GM23338 (cell line): ENCODE data around the gene PAFAH2. TPM values are rescaled to one million over a fixed set of nuclear protein-coding genes. Genes with fewer than 3 reads are reported as not detected.

Experiments
- ATAC-seq: fragments of 200-7000 bp; cut with Tn5 transposase; 3 replicates; pipeline ENCODE4 v1.9.1; 2020
- DNase-seq: peaks from one replicate; pipeline ENCODE4 v3.0.0-alpha.2; 2015; ENCODE audit warnings: low spot score
- H2AFZ ChIP-seq: fragments of 200-600 bp; sonication (generic); 2 replicates; pipeline ENCODE4 v1.8.0; 2016; ENCODE audit warnings: antibody characterized with exemption, mild to moderate bottlenecking, moderate library complexity
- H3F3A ChIP-seq: fragments of 200-600 bp; sonication (generic); replicated peaks from 2 replicates; pipeline ENCODE4 v1.8.0; 2017; ENCODE audit warnings: antibody characterized with exemption, mixed run types, low read depth
- H3K27ac ChIP-seq: fragments of 200-600 bp; sonication (generic); 2 replicates; pipeline ENCODE4 v1.6.1; 2016; ENCODE audit warnings: low read depth
- H3K27me3 ChIP-seq: fragments of 200-600 bp; sonication (generic); 2 replicates; pipeline ENCODE4 v1.8.0; 2016; ENCODE audit warnings: mild to moderate bottlenecking, mixed run types, moderate library complexity; ENCODE audit not compliant: insufficient read depth
- H3K36me3 ChIP-seq: fragments of 200-600 bp; sonication (generic); 2 replicates; pipeline ENCODE4 v1.8.0; 2016; ENCODE audit warnings: mild to moderate bottlenecking; ENCODE audit not compliant: insufficient read depth
- H3K4me1 ChIP-seq: fragments of 200-600 bp; sonication (generic); 2 replicates; pipeline ENCODE4 v1.8.0; 2016; ENCODE audit warnings: mild to moderate bottlenecking, moderate library complexity; ENCODE audit not compliant: insufficient read depth
- H3K4me2 ChIP-seq: fragments of 200-600 bp; sonication (generic); 2 replicates; pipeline ENCODE4 v1.7.1; 2017; ENCODE audit warnings: mixed run types
- H3K4me3 ChIP-seq: fragments of 200-600 bp; sonication (generic); 2 replicates; pipeline ENCODE4 v1.6.1; 2016; ENCODE audit warnings: mixed run types
- H3K79me2 ChIP-seq: fragments of 200-600 bp; sonication (generic); replicated peaks from 2 replicates; pipeline ENCODE4 v1.8.0; 2017; ENCODE audit warnings: mild to moderate bottlenecking; ENCODE audit not compliant: insufficient read depth
- H3K9me2 ChIP-seq: fragments of 200-600 bp; sonication (generic); 2 replicates; pipeline ENCODE4 v1.8.0; 2017; ENCODE audit not compliant: insufficient read depth
- H4K20me1 ChIP-seq: fragments of 200-600 bp; sonication (generic); replicated peaks from 2 replicates; pipeline ENCODE4 v1.8.0; 2017; ENCODE audit warnings: mild to moderate bottlenecking; ENCODE audit not compliant: insufficient read depth
- H3K27ac Mint-ChIP-seq: 2 replicates; pipeline ENCODE4 v1.8.0; 2020; ENCODE audit warnings: inconsistent platforms, mild to moderate bottlenecking, moderate library complexity, mixed read lengths
- H3K27me3 Mint-ChIP-seq: 3 replicates; pipeline ENCODE4 v1.8.0; 2022; ENCODE audit warnings: low read depth, mild to moderate bottlenecking, moderate library complexity, mixed read lengths, inconsistent platforms; ENCODE audit not compliant: insufficient read depth, poor library complexity
- H3K36me3 Mint-ChIP-seq: 3 replicates; pipeline ENCODE4 v1.8.0; 2021; ENCODE audit warnings: low read depth, mild to moderate bottlenecking, inconsistent platforms, moderate library complexity, mixed read lengths
- H3K4me1 Mint-ChIP-seq: 3 replicates; pipeline ENCODE4 v1.8.0; 2020; ENCODE audit warnings: mild to moderate bottlenecking, inconsistent platforms, mixed read lengths
- H3K4me3 Mint-ChIP-seq: 3 replicates; pipeline ENCODE4 v1.8.0; 2021; ENCODE audit warnings: moderate library complexity, mild to moderate bottlenecking, inconsistent platforms, mixed read lengths
- H3K9me3 Mint-ChIP-seq: 3 replicates; pipeline ENCODE4 v1.8.0; 2020; ENCODE audit warnings: moderate library complexity, mild to moderate bottlenecking, inconsistent platforms, mixed read lengths
- CREB1 ChIP-seq: fragments of 250-450 bp; sonication (Bioruptor Pico); IDR thresholded peaks from 2 replicates; pipeline ENCODE4 v1.5.0; 2020; ENCODE audit warnings: low read depth, mild to moderate bottlenecking, moderate library complexity
- EZH2phosphoT487 ChIP-seq: fragments of 200-600 bp; sonication (generic); IDR thresholded peaks from one replicate; pipeline ENCODE4 v1.8.1; 2018; ENCODE audit warnings: antibody characterized with exemption; ENCODE audit not compliant: unreplicated experiment
- POLR2AphosphoS5 ChIP-seq: IDR thresholded peaks from 2 replicates; pipeline ENCODE4 v1.6.1; 2016; ENCODE audit warnings: antibody characterized with exemption, low read depth
- STAT1 ChIP-seq: IDR thresholded peaks from one replicate; pipeline ENCODE4 v1.6.1; 2016; ENCODE audit warnings: antibody characterized with exemption; ENCODE audit not compliant: unreplicated experiment
- ZNF331 ChIP-seq: fragments of 250-450 bp; sonication (Bioruptor Pico); IDR thresholded peaks from 2 replicates; pipeline ENCODE4 v1.5.0; 2020; ENCODE audit warnings: low read depth, mild to moderate bottlenecking, moderate library complexity
- polyA plus RNA-seq: library from polyadenylated mRNA; unstranded; fragments of >200 nt; fragmentation: Nextera tagmentation; extraction: Ambion mirVana; gene quantifications from 2 replicates; pipeline ENCODE4 v1.2.1, GENCODE V29; 2016
- total RNA-seq: library from RNA; depleted of rRNA; stranded (reverse); fragments of >200 nt; shearing (Covaris generic); gene quantifications from 2 replicates; pipeline ENCODE4 v1.2.3, GENCODE V29; 2014
- TF ChIP-seq, protein P1 (sequence below): fragments of 250-450 bp; sonication (Bioruptor Pico); IDR thresholded peaks from 2 replicates; pipeline ENCODE4 v1.5.0; 2020; ENCODE audit warnings: mild to moderate bottlenecking, moderate library complexity
- TF ChIP-seq, protein P2 (sequence below): IDR thresholded peaks from 2 replicates; pipeline ENCODE4 v1.6.1; 2016; ENCODE audit warnings: antibody characterized with exemption
- TF ChIP-seq, protein P3 (sequence below), 2 experiments: fragments of 200-600 bp in 1 of 2; sonication (generic) in 1 of 2; conservative IDR thresholded peaks; 2 replicates each; pipeline versions ENCODE4 v1.5.1 to v1.6.1; 2016 to 2017; ENCODE audit warnings: antibody characterized with exemption in 2 of 2, low read depth in 2 of 2, mild to moderate bottlenecking in 2 of 2, moderate library complexity in 1 of 2

Gene PAFAH2
- total and polyA plus RNA-seq, 2 experiments from 2014 or later: 5.7 to 10.3 TPM

- TF ChIP-seq, protein P1, sequence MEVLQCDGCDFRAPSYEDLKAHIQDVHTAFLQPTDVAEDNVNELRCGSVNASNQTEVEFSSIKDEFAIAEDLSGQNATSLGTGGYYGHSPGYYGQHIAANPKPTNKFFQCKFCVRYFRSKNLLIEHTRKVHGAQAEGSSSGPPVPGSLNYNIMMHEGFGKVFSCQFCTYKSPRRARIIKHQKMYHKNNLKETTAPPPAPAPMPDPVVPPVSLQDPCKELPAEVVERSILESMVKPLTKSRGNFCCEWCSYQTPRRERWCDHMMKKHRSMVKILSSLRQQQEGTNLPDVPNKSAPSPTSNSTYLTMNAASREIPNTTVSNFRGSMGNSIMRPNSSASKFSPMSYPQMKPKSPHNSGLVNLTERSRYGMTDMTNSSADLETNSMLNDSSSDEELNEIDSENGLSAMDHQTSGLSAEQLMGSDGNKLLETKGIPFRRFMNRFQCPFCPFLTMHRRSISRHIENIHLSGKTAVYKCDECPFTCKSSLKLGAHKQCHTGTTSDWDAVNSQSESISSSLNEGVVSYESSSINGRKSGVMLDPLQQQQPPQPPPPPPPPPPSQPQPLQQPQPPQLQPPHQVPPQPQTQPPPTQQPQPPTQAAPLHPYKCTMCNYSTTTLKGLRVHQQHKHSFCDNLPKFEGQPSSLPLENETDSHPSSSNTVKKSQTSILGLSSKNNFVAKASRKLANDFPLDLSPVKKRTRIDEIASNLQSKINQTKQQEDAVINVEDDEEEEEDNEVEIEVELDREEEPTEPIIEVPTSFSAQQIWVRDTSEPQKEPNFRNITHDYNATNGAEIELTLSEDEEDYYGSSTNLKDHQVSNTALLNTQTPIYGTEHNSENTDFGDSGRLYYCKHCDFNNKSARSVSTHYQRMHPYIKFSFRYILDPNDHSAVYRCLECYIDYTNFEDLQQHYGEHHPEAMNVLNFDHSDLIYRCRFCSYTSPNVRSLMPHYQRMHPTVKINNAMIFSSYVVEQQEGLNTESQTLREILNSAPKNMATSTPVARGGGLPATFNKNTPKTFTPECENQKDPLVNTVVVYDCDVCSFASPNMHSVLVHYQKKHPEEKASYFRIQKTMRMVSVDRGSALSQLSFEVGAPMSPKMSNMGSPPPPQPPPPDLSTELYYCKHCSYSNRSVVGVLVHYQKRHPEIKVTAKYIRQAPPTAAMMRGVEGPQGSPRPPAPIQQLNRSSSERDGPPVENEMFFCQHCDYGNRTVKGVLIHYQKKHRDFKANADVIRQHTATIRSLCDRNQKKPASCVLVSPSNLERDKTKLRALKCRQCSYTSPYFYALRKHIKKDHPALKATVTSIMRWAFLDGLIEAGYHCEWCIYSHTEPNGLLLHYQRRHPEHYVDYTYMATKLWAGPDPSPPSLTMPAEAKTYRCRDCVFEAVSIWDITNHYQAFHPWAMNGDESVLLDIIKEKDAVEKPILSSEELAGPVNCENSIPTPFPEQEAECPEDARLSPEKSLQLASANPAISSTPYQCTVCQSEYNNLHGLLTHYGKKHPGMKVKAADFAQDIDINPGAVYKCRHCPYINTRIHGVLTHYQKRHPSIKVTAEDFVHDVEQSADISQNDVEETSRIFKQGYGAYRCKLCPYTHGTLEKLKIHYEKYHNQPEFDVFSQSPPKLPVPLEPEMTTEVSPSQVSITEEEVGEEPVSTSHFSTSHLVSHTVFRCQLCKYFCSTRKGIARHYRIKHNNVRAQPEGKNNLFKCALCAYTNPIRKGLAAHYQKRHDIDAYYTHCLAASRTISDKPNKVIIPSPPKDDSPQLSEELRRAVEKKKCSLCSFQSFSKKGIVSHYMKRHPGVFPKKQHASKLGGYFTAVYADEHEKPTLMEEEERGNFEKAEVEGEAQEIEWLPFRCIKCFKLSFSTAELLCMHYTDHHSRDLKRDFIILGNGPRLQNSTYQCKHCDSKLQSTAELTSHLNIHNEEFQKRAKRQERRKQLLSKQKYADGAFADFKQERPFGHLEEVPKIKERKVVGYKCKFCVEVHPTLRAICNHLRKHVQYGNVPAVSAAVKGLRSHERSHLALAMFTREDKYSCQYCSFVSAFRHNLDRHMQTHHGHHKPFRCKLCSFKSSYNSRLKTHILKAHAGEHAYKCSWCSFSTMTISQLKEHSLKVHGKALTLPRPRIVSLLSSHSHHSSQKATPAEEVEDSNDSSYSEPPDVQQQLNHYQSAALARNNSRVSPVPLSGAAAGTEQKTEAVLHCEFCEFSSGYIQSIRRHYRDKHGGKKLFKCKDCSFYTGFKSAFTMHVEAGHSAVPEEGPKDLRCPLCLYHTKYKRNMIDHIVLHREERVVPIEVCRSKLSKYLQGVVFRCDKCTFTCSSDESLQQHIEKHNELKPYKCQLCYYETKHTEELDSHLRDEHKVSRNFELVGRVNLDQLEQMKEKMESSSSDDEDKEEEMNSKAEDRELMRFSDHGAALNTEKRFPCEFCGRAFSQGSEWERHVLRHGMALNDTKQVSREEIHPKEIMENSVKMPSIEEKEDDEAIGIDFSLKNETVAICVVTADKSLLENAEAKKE (CRISPR knock-in tag): no peak
These were observed 40.6 kb upstream of the PAFAH2 start (continued) for GRCh38 chr1:26038477-26038876.

DNA sequence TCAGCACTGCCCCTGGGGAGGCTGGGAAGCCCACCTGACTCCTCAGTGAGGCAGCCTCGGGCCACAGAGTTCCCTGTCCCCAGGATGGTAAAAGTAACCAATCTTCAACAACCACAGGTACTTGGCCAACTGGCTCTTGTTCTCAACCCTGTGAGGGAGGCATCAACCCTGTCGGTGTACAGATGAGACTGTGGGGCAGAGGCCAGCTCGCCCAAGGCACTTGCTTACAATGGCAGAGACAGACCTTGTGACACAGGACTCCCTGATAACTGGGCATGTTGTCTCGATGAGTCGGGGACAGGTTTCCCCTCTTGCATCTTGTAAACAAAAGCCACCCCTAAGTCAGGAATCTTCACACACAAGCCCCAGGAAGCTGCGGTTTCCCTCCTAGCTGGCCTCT is 40.0 kb upstream of the PAFAH2 start:
- no peak for DNase-seq
- Histone ChIP-seq H3F3A (no peaks in the 10 kb centered on the region), H3K36me3 (no peaks in the 10 kb centered on the region), H3K9me2 (no peaks in the 10 kb centered on the region), H3K27ac (no peak overlapping the region), H3K27me3 (peaks cover 39% of the 10 kb centered on the region), H3K4me2 (no peak overlapping the region), H3K79me2 (no peaks in the 10 kb centered on the region), H2AFZ (no peak overlapping the region), H3K4me1 (peaks cover 6% of the 10 kb centered on the region; the same call in 1 of the 2 replicates), H4K20me1 (no peaks in the 10 kb centered on the region), H3K4me3 (no peak overlapping the region)
- Mint-ChIP-seq H3K27me3 (peaks cover 35% of the 10 kb centered on the region), H3K27ac (no peak overlapping the region), H3K4me1 (peaks cover 5% of the 10 kb centered on the region; the same call in 2 of the 3 replicates), H3K4me3 (no peak overlapping the region), H3K9me3 (no peaks in the 10 kb centered on the region; the same call in 2 of the 3 replicates), H3K36me3 (no peaks in the 10 kb centered on the region)
- ATAC-seq: no peak
- TF ChIP-seq CREB1 (CRISPR knock-in tag) (no peak), POLR2AphosphoS5 (no peak), ZNF331 (no peak), EZH2phosphoT487 (no peak), STAT1 (no peak)
- TF ChIP-seq, protein P2, sequence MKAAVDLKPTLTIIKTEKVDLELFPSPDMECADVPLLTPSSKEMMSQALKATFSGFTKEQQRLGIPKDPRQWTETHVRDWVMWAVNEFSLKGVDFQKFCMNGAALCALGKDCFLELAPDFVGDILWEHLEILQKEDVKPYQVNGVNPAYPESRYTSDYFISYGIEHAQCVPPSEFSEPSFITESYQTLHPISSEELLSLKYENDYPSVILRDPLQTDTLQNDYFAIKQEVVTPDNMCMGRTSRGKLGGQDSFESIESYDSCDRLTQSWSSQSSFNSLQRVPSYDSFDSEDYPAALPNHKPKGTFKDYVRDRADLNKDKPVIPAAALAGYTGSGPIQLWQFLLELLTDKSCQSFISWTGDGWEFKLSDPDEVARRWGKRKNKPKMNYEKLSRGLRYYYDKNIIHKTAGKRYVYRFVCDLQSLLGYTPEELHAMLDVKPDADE: no peak
- TF ChIP-seq, protein P3, sequence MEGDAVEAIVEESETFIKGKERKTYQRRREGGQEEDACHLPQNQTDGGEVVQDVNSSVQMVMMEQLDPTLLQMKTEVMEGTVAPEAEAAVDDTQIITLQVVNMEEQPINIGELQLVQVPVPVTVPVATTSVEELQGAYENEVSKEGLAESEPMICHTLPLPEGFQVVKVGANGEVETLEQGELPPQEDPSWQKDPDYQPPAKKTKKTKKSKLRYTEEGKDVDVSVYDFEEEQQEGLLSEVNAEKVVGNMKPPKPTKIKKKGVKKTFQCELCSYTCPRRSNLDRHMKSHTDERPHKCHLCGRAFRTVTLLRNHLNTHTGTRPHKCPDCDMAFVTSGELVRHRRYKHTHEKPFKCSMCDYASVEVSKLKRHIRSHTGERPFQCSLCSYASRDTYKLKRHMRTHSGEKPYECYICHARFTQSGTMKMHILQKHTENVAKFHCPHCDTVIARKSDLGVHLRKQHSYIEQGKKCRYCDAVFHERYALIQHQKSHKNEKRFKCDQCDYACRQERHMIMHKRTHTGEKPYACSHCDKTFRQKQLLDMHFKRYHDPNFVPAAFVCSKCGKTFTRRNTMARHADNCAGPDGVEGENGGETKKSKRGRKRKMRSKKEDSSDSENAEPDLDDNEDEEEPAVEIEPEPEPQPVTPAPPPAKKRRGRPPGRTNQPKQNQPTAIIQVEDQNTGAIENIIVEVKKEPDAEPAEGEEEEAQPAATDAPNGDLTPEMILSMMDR (conservative IDR thresholded peaks at IDR 0.05; ENCODE audit: low read depth in 2 of 2): no peak
